AG04449 (cell line): Measurements from ENCODE around the gene SMIM10.

Experiments
- CTCF ChIA-PET: fragments of 350-600 bp; formaldehyde crosslinking; extraction: SDS; loops from one replicate; lab custom pipeline; 2021; ENCODE audit warnings: antibody characterized with exemption; lab: Yijun Ruan, JAX
- POLR2A ChIA-PET: fragments of 400-600, 350-600 bp; formaldehyde crosslinking; extraction: SDS; loops from one replicate; lab custom pipeline; 2020; ENCODE audit warnings: antibody characterized with exemption, inconsistent platforms; lab: Yijun Ruan, JAX
- DNase-seq: peaks from one replicate; pipeline ENCODE4 v3.0.0-alpha.2; 2010; ENCODE audit warnings: low read depth, low spot score
- H3K4me3 ChIP-seq: 2 replicates; pipeline ENCODE4 v1.5.1; 2011; ENCODE audit warnings: low read depth, mild to moderate bottlenecking, control low read depth, low read length
- CTCF ChIP-seq: IDR thresholded peaks from one replicate; pipeline ENCODE4 v1.5.1; 2011; ENCODE audit warnings: mild to moderate bottlenecking, moderate library complexity, low read length, control low read depth, inconsistent platforms; ENCODE audit not compliant: insufficient read depth; ENCODE audit errors: missing control alignments

Gene SMIM10

DNA sequence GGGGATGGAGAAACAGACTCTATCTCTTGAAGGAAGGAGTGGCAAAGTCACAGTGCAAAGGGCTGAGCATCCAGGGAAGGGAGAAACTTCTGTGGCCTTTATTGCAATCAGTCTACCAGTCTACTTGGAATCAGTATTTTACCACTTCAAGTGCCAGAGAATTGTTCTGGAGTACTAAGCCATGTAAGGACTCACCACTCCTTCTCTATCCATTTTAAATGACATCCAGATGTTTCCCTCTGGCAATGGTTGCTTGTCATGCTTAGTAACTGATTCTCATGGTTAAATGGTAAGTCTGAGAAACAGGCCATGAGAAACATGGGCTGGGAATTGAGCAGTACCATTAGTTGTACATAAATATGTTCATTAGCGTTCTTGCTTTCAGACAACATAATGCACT is 21.1 kb upstream of the SMIM10 start:
- H3K4me3 ChIP-seq: no peak overlapping the region
- no peak for DNase-seq
- TF ChIP-seq CTCF: no peak
- ChIA-PET CTCF (interaction anchor here (1.2 to 1.7 kb wide), 2 partner anchors 30 to 117 kb away, joined by 3 to 7 read pairs; no protein-coding TSS in a partner anchor), POLR2A (no interaction called here)

DNA sequence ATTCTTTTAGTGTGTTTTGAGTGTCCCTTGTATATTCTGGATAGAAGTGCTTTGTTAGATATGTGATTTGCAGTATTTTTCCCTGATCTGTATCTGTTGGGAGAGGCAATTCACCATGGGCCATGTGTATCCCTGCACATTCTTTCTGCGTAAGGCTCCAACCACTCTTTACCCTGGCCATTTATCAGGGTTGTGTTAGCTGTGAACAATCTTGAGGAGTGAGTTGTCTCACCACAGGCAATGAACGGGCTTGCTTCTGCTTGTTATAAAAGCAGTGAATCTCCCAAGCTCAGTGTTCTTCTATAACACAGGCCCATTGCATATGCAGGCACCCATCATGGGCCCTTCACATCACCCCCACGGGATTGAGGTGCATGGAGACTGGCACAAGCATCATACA is 18.9 kb upstream of the SMIM10 start:
- CTCF ChIA-PET: no interaction called here
- POLR2A ChIA-PET: no interaction called here
- H3K4me3 ChIP-seq: no peak overlapping the region
- no peak for DNase-seq
- TF ChIP-seq CTCF: no peak

- DNase-seq: no peak
- TF ChIP-seq CTCF: no peak
- POLR2A ChIA-PET: no interaction called here
- no peak overlapping the region for H3K4me3 ChIP-seq
- CTCF ChIA-PET: interaction anchor here (1.6 kb wide), 1 partner anchor 10 kb away, joined by 7 read pairs; no protein-coding TSS in a partner anchor
These were observed 15.3 kb upstream of the SMIM10 start for GRCh38 chrX:134975516-134975915.

DNA sequence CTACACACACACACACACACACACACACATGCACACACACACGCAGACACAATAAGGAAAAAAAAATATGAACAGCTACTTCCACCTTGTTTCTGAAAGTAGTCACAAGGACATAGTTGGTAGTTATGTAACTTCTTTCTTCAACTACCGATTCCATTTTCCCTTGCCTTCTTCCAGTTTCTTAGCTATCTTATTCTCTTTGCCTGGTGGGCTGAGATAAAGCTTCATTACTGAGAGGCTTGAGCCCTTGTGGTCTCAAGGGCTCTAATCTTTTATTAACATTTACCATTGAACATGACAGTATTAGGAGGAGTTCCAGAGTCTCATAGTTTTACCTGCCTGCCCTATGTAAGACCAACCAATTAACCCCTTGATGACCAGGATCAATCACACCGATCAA is 8.9 kb upstream of the SMIM10 start:
- ChIA-PET POLR2A (no interaction called here), CTCF (no interaction called here)
- no peak overlapping the region for H3K4me3 ChIP-seq
- DNase-seq: no peak
- TF ChIP-seq CTCF: no peak

DNA sequence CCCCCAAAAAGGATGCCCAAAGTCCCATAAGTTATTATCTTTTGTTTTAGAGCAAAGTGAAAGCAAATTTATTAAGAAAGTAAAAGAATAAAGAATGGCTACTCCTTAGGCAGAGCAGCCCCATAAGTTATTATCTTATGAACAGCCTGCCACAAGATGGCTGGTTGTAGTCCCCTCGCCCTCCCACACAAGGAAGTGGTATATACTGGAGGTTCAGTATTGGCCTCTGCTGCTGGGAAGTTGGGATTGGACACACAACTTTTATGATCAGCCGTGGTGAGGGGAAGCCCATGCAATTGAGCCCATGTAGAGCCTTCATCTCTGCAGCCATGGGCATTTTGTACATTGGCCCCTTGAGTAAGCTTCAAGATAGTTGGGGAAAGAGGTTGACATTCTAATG is 8.0 kb upstream of the SMIM10 start:
- CTCF ChIA-PET: no interaction called here
- no peak overlapping the region for H3K4me3 ChIP-seq
- no peak for DNase-seq
- POLR2A ChIA-PET: no interaction called here
- no peak for TF ChIP-seq CTCF

GRCh38 chrX:134985479-134985878 is 5.3 kb upstream of the SMIM10 start:
- DNase-seq: no peak
- CTCF ChIA-PET: interaction anchor here (3.5 kb wide), 1 partner anchor 14 kb away, joined by 10 read pairs; no protein-coding TSS in a partner anchor
- POLR2A ChIA-PET: no interaction called here
- no peak for TF ChIP-seq CTCF
- H3K4me3 ChIP-seq: no peak overlapping the region
